Stimulated activated CD8-positive, alpha-beta memory T cell treated with anti-CD3 and anti-CD28 coated beads, Interleukin-7, amount 100 ng/mL, for 48 hours (primary cell): Measurements from ENCODE around the gene PIGM.

Source experiments
- DNase-seq, 2 donors: peaks; one replicate each; pipeline ENCODE4 v3.0.0-alpha.2; 2020; ENCODE audit warnings: low read depth in 1 of 2; ENCODE audit errors: extremely low read depth in 1 of 2

Gene PIGM

GRCh38 chr1:159990005-159990404, 41.8 kb downstream of the PIGM start:
- no peak for DNase-seq

GRCh38 chr1:159989581-159989980, 42.2 kb downstream of the PIGM start:
- no peak for DNase-seq

GRCh38 chr1:159988006-159988405, 43.8 kb downstream of the PIGM start:
- DNase-seq = no peak

GRCh38 chr1:159987186-159987585, 44.6 kb downstream of the PIGM start:
- no peak for DNase-seq

- DNase-seq = no peak
Measured at GRCh38 chr1:159986531-159986930, 45.3 kb downstream of the PIGM start.

GRCh38 chr1:159986093-159986492, 45.7 kb downstream of the PIGM start:
- no peak for DNase-seq

GRCh38 chr1:159985473-159985872, 46.3 kb downstream of the PIGM start:
- no peak for DNase-seq

- DNase-seq = no peak
Measured at GRCh38 chr1:159983681-159984080, 48.1 kb downstream of the PIGM start.

GRCh38 chr1:159982280-159982679, 49.5 kb downstream of the PIGM start:
- DNase-seq = no peak

GRCh38 chr1:159981351-159982055, 50.3 kb downstream of the PIGM start:
- DNase-seq = no peak

GRCh38 chr1:159980786-159981185, 51.0 kb downstream of the PIGM start:
- no peak for DNase-seq

- DNase-seq = no peak
Measured at GRCh38 chr1:159980076-159980475, 51.7 kb downstream of the PIGM start.

GRCh38 chr1:159979257-159979656, 52.5 kb downstream of the PIGM start:
- DNase-seq = no peak

- no peak for DNase-seq
Measured at GRCh38 chr1:159978107-159978398, 53.7 kb downstream of the PIGM start.

- no peak for DNase-seq
Measured at GRCh38 chr1:159977364-159978106, 54.3 kb downstream of the PIGM start.
